ENCODE measurements around the gene ARID1B.

GRCh38 chr6:156904176-156904967 lies 127.2 kb downstream of the ARID1B start:
- no peak for TF ChIP-seq CTCF (IDR thresholded peaks at IDR 0.05; ENCODE audit: insufficient read depth, low read depth, low read length)
- TF ChIP-seq EZH2 (IDR thresholded peaks at IDR 0.05; ENCODE audit: insufficient read depth, low read length), result no peak

All from astrocyte (in vitro differentiated cells and primary cell).